Smooth muscle cell (in vitro differentiated cells): Measurements from ENCODE around the gene PSRC1. TPM values are rescaled to one million over a fixed set of nuclear protein-coding genes. Genes with fewer than 3 reads are reported as not detected.

Experiments
- DNase-seq: peaks from one replicate; lab custom pipeline; 2025; ENCODE audit not compliant: unreplicated experiment; lab: John Stamatoyannopoulos, UW
- H2AFZ ChIP-seq: fragments of 200-600 bp; sonication (generic); 2 replicates; pipeline ENCODE4 v1.6.0; 2016; ENCODE audit warnings: antibody characterized with exemption, low read depth, mild to moderate bottlenecking
- H3F3A ChIP-seq: fragments of 200-600 bp; sonication (generic); 2 replicates; pipeline ENCODE4 v1.6.0; 2017; ENCODE audit warnings: antibody characterized with exemption, low read depth
- H3K27ac ChIP-seq: fragments of 200-600 bp; sonication (generic); 2 replicates; pipeline ENCODE4 v1.5.1; 2016; ENCODE audit warnings: low read depth, mild to moderate bottlenecking
- H3K27me3 ChIP-seq: fragments of 200-600 bp; sonication (generic); 2 replicates; pipeline ENCODE4 v1.6.1; 2016; ENCODE audit warnings: low read depth, mild to moderate bottlenecking
- H3K36me3 ChIP-seq: fragments of 200-600 bp; sonication (generic); 2 replicates; pipeline ENCODE4 v1.5.1; 2016; ENCODE audit warnings: low read depth
- H3K4me1 ChIP-seq: fragments of 200-600 bp; sonication (generic); 2 replicates; pipeline ENCODE4 v1.5.1; 2016; ENCODE audit warnings: low read depth
- H3K4me2 ChIP-seq: fragments of 200-600 bp; sonication (generic); 2 replicates; pipeline ENCODE4 v1.6.0; 2016; ENCODE audit warnings: mild to moderate bottlenecking
- H3K4me3 ChIP-seq: fragments of 200-600 bp; sonication (generic); 2 replicates; pipeline ENCODE4 v1.5.1; 2016; ENCODE audit warnings: mild to moderate bottlenecking
- H3K79me2 ChIP-seq: fragments of 200-600 bp; sonication (generic); 2 replicates; pipeline ENCODE4 v1.6.0; 2016; ENCODE audit warnings: low read depth, mild to moderate bottlenecking
- H3K9ac ChIP-seq: fragments of 200-600 bp; sonication (generic); 2 replicates; pipeline ENCODE4 v1.6.0; 2016; ENCODE audit warnings: low read depth
- H3K9me3 ChIP-seq: fragments of 200-600 bp; sonication (generic); replicated peaks from 2 replicates; pipeline ENCODE4 v1.5.1; 2016; ENCODE audit warnings: low read depth
- H4K20me1 ChIP-seq: fragments of 200-600 bp; sonication (generic); 2 replicates; pipeline ENCODE4 v1.6.0; 2016; ENCODE audit warnings: low read depth
- CTCF ChIP-seq: fragments of 200-600 bp; sonication (generic); IDR thresholded peaks from 2 replicates; pipeline ENCODE4 v1.5.1; 2017; ENCODE audit warnings: borderline replicate concordance, mild to moderate bottlenecking, antibody characterized with exemption; ENCODE audit not compliant: insufficient read depth, poor library complexity, severe bottlenecking
- WGBS: methylation state at CpG from one replicate; pipeline ENCODE4 v1.1.7; 2016; ENCODE audit warnings: low lambda C conversion rate; 5-methylcytosine and 5-hydroxymethylcytosine counted together
- polyA plus RNA-seq: library from polyadenylated mRNA; unstranded; fragments of >200 nt; fragmentation: Nextera tagmentation; extraction: Ambion mirVana; gene quantifications from 2 replicates; pipeline ENCODE4 v1.2.1, GENCODE V29; 2016
- total RNA-seq: library from RNA; depleted of rRNA; stranded (reverse); fragments of >200 nt; gene quantifications from 2 replicates; pipeline ENCODE4 v1.2.3, GENCODE V29; 2014

The PSRC1 gene
- total and polyA plus RNA-seq, 2 experiments from 2014 or later: 5.5 to 10.8 TPM

DNA sequence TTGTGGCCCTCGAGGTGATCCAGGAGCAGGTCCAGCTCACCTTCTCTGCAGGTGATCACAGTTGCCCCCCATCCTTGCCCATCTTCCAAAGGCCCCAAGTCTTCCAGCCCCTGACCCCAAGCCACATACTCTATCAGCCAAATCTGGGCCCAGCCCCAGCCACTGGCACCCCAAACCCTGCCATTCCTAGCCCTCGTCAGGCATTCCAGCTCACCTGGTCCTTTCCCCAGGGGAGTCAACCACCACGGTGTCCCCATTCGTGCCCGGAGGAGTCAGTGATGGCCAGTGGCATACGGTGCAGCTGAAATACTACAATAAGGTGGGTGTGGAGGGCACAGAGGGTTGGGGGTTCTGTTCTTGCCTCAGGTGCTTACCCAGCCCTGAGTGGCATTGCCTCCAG, 21.4 kb downstream of the PSRC1 start:
- no peaks in the 10 kb centered on the region for H3K27me3 ChIP-seq
- H2AFZ ChIP-seq: no peak overlapping the region
- no peaks in the 10 kb centered on the region for H4K20me1 ChIP-seq
- no peak for DNase-seq
- H3K27ac ChIP-seq: no peak overlapping the region
- no peaks in the 10 kb centered on the region for H3K36me3 ChIP-seq
- peaks cover 3% of the 10 kb centered on the region for H3K4me1 ChIP-seq
- H3K9ac ChIP-seq: no peak overlapping the region
- H3K79me2 ChIP-seq: no peaks in the 10 kb centered on the region
- H3F3A ChIP-seq: no peaks in the 10 kb centered on the region
- H3K4me3 ChIP-seq: no peak overlapping the region
- 95% methylated on average over 6 of the region's 6 CpGs for WGBS
- no peak overlapping the region for H3K4me2 ChIP-seq
- no peaks in the 10 kb centered on the region for H3K9me3 ChIP-seq
- no peak for TF ChIP-seq CTCF

- H4K20me1 ChIP-seq: no peaks in the 10 kb centered on the region
- no peaks in the 10 kb centered on the region for H3K9me3 ChIP-seq
- no peaks in the 10 kb centered on the region for H3K79me2 ChIP-seq
- H3K4me3 ChIP-seq: no peak overlapping the region
- no peaks in the 10 kb centered on the region for H3K36me3 ChIP-seq
- H3K4me2 ChIP-seq: no peak overlapping the region
- no peaks in the 10 kb centered on the region for H3F3A ChIP-seq
- TF ChIP-seq CTCF: no peak
- H3K27ac ChIP-seq: no peak overlapping the region
- H2AFZ ChIP-seq: no peak overlapping the region
- DNase-seq: no peak
- H3K4me1 ChIP-seq: peaks cover 3% of the 10 kb centered on the region
- H3K9ac ChIP-seq: no peak overlapping the region
- H3K27me3 ChIP-seq: no peaks in the 10 kb centered on the region
- 97% methylated on average over 16 of the region's 16 CpGs for WGBS
These were observed 21.9 kb downstream of the PSRC1 start for GRCh38 chr1:109261006-109261405.

GRCh38 chr1:109259674-109260557, 23.0 kb downstream of the PSRC1 start:
- no peaks in the 10 kb centered on the region for H3K79me2 ChIP-seq
- H3K9ac ChIP-seq: no peak overlapping the region
- H3K36me3 ChIP-seq: no peaks in the 10 kb centered on the region
- 63% methylated on average over 7 of the region's 7 CpGs for WGBS
- H3K4me3 ChIP-seq: no peak overlapping the region
- TF ChIP-seq CTCF: no peak
- H3F3A ChIP-seq: no peaks in the 10 kb centered on the region
- DNase-seq: no peak
- no peaks in the 10 kb centered on the region for H3K27me3 ChIP-seq
- H2AFZ ChIP-seq: no peak overlapping the region
- H3K4me2 ChIP-seq: no peak overlapping the region
- H4K20me1 ChIP-seq: no peaks in the 10 kb centered on the region
- H3K4me1 ChIP-seq: peaks cover 10% of the 10 kb centered on the region
- H3K9me3 ChIP-seq: no peaks in the 10 kb centered on the region
- H3K27ac ChIP-seq: no peak overlapping the region
